H1 (cell line): Measurements from ENCODE around the gene PRRC2A. TPM values are rescaled to one million over a fixed set of nuclear protein-coding genes. Genes with fewer than 3 reads are reported as not detected.

Experiments used
- TAF7 ChIP-seq: optimal IDR thresholded peaks from 2 replicates; pipeline ENCODE3; 2011; ENCODE audit warnings: low read depth, mild to moderate bottlenecking, inconsistent platforms, low read length, moderate library complexity, borderline replicate concordance
- polyA plus RNA-seq, 7 experiments: library from polyadenylated mRNA; depleted of rRNA in 3 of 7; stranded (reverse) in 5 of 7; unstranded in 2 of 7; fragments of >200 nt in 5 of 7; fragments of 200-250 nt in 2 of 7; gene quantifications; 1 replicate in 5 of 7; 2 replicates in 1 of 7; 4 replicates in 1 of 7; pipeline versions ENCODE4 v1.2.1 to v1.2.3, GENCODE V29; 2011 to 2013; ENCODE audit warnings: missing spikeins in 2 of 7, mixed read lengths in 2 of 7
- total RNA-seq: library from RNA; stranded (reverse); fragmentation: NEBNext Ultra II Directional; extraction: Animal tissue kit (Norgen Biotek cat#: 25700); gene quantifications from 2 replicates; pipeline ENCODE4 v1.2.1, GENCODE V29; 2021

The PRRC2A gene
- total and polyA plus RNA-seq, 2 of the 8 experiments (the other 6 are each of a cell fraction or from before 2014, with no cell fraction given), result 118 to 300 TPM

GRCh38 chr6:31620586-31621319, at the start of gene PRRC2A (continued):
- peak; percentile 90 for TF ChIP-seq TAF7
